PFSK-1 (cell line): ENCODE data around the gene RALGAPA2.

Source experiments
- FOXP2 ChIP-seq: optimal IDR thresholded peaks from 2 replicates; pipeline ENCODE3; 2011; ENCODE audit warnings: borderline replicate concordance, control low read depth, inconsistent platforms; ENCODE audit not compliant: insufficient read depth; ENCODE audit errors: extremely low read length, extremely low read depth
- POLR2AphosphoS5 ChIP-seq: IDR thresholded peaks from 2 replicates; pipeline ENCODE4 v1.6.1; 2012; ENCODE audit warnings: low read depth, mild to moderate bottlenecking, control low read depth, low read length, moderate library complexity
- REST ChIP-seq, 2 experiments: IDR thresholded peaks; 2 replicates each; pipeline versions ENCODE4 v1.6.1 to v1.8.0; 2011 to 2012; ENCODE audit warnings: low read depth in 2 of 2, low read length in 2 of 2, control low read depth in 1 of 2, inconsistent platforms in 1 of 2, mild to moderate bottlenecking in 1 of 2, moderate library complexity in 1 of 2; ENCODE audit not compliant: insufficient read depth in 1 of 2
- SIN3A ChIP-seq: IDR thresholded peaks from 2 replicates; pipeline ENCODE4 v1.6.1; 2012; ENCODE audit warnings: mild to moderate bottlenecking, low read length, moderate library complexity, borderline replicate concordance; ENCODE audit not compliant: insufficient read depth
- TAF1 ChIP-seq: IDR thresholded peaks from 2 replicates; pipeline ENCODE4 v1.6.1; 2012; ENCODE audit warnings: low read length, control low read depth, borderline replicate concordance; ENCODE audit not compliant: insufficient read depth

DNA sequence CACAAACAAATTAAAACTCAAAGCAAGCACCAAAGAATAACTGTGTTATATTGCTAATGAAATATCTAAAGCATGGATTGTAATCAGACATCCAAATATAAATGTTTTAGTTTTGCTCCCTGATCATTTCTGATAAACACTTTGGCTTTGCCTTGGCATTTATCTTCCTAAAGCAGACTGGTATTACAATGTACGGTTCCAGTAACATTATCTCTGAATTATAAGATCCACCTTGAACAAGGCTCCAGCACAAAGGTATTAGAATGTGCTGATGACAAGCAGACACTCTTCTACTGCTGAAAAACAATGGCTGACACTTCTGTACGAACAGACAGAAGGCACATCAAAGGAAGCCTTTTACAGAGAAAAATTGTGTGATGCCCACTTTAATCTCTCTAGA, 270.0 kb downstream of the RALGAPA2 start:
- no peak for TF ChIP-seq POLR2AphosphoS5
- TF ChIP-seq TAF1, result no peak
- TF ChIP-seq REST (IDR thresholded peaks at IDR 0.05; ENCODE audit: insufficient read depth in 1 of 2, low read depth in 2 of 2, low read length in 2 of 2), result no peak
- TF ChIP-seq FOXP2, result no peak
- no peak for TF ChIP-seq SIN3A
